GM19043 (cell line): ENCODE measurements around the gene WIPF3.

ENCODE experiments used
- ATAC-seq: cut with Tn5 transposase; IDR thresholded peaks from one replicate; pipeline ENCODE4 v1.9.1; 2021; ENCODE audit warnings: low read depth; ENCODE audit not compliant: unreplicated experiment

Gene WIPF3

GRCh38 chr7:29806208-29806994 lies at the start of gene WIPF3:
Gene WIPF3 (plus strand): TSS chr7:29806508. CDS start chr7:29834725, 28,217 bp downstream.
- ATAC-seq, result no peak

DNA sequence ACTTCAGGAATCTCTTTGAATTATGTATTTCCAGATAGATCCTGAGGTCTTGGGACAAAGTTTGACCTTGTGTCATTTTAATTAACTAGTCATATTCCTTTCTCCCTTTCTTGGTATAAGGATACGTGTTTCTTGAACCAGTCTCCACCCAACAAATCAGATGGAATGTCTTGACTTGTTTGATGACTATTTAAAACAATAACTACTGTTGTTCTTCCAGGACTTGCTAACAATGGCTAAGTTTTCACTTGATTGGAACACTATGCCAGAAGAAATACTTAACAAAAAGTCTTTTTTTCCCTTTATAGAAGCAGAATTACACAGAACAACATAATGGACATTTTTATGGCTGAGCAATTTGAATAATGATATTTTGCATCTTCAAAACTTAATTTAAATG lies 43.0 kb upstream of the WIPF3 start:
- ATAC-seq, result no peak

DNA sequence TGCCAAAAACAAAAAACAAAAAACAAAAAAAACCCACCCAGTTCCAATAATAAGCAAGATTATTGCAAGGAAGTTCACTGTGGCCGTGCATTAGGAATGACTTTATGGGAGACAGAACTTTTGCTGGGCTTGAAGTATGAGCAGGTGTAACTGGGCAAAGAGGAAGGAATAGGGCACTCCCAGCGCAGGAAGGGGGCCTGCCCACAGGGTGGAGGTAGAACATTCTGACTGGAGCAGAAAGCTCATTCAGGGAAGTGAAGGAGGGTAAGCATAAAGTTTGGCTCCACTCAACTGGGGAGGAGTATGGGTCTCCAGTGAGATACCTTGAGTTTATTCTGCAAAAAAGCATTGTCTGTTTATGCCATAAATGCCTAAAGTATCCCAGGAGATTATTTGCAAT lies 42.1 kb upstream of the WIPF3 start:
- ATAC-seq, result no peak

- ATAC-seq, result no peak
These were observed 40.8 kb upstream of the WIPF3 start for GRCh38 chr7:29765490-29765889.

DNA sequence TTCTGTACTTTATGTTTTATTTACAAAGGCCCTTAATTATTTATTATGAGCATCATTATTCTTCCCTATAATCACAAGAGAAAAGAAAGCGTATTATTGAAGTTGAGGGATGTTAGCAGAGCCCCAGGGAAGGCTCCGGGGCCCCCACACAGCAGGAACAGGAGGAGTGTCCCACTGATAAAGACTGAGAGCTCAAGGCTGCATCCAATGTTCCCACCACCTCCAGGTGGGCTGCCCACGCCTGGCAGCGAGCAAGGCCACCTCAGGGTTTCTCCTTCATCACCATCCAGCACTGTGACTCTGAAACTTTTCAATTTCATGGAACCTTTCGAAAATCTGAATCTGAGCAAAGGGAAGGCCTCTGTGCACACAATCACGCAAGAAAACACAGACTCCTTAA lies 35.9 kb upstream of the WIPF3 start:
- ATAC-seq, result no peak

- no peak for ATAC-seq
These were observed 35.1 kb upstream of the WIPF3 start for GRCh38 chr7:29771081-29771816.

DNA sequence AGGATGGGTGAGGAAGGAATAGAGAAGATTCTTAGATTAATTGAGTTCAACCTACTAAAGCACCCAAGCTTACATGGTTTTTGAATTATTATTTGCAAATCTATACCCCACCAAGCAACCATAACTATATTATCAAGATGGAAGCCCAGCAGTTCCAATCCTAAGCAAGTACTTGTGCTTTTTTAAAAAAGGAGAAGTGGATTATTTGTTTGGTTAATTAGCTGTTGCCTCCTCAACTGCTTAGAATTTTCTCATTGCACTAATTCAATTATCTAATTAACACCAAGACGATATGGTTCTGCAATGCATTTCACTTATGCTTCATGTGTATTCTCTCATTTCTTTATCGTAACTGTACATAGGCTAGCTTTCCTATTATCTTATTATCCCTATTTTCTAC lies 27.3 kb upstream of the WIPF3 start:
- no peak for ATAC-seq

DNA sequence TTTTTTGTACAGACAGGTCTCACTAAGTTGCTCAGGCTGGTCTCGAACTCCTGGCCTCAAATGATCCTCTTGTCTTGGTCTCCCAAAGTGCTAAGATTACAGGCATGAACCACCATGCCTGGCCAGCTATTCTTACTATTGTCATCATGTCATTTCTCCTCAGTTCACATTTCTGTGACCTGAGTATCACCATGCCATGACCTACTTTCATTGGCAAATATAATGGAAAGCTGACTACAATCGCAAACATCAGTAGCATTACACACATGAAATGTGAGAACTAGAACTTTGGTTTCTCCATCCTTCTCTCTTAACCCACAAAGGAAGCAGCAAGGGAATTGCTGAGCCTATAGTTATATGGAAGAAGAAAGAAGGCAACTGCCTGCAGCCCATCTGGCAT lies 26.0 kb upstream of the WIPF3 start:
- ATAC-seq, result no peak

- no peak for ATAC-seq
These were observed 22.6 kb upstream of the WIPF3 start for GRCh38 chr7:29783671-29784070.

DNA sequence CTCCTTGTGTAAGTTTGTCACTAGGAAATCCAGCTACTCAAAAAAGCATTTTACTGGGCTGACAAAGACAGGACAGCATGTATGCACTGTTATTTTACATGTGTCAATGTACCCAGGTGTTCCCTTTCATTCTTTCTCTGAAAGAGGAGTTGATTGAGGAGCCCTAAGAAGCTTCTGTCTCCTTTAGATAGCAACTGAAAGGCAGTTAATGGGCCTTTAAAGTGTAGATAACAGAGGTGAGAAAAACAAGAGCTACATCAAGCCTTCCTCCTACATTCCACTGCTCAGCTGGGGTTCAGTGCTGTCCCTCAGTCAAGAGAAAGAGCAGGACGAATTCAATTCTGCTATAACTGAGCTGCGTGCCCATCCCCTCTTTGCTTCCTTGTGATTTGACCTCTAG lies 12.8 kb upstream of the WIPF3 start:
- no peak for ATAC-seq

DNA sequence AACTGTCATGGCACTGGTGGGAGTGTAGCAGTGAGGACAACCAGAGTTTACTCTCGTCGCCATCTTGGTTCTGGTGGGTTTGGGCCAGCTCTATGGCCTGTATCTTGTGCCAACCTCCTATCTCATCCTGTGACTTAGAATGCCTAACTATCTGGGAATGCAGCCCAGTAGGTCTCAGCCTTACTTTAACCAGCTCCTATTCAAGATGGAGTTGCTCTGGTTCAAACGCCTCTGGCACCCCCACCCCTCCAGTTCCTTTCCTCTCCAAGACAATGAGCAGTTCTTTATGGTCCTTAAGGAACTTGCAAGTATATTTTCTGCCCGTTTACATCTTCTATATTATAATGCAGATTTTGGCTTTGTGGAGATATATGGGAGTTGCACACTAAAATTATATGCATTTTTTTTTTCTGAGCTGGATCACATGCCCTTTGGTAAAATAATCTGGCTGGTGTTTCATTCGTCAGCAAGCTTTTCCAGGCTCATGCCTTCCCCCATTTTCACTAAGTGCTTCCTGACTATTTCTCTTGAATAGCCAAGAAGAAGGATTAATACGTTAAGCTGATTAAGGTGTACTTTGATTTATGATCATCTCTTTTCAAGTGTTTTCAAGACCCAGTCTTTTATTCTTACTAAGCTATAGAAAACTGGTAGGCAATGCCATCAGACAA lies 11.2 kb upstream of the WIPF3 start:
- ATAC-seq, result no peak

GRCh38 chr7:29795696-29796580 lies 10.4 kb upstream of the WIPF3 start:
- ATAC-seq, result no peak

GRCh38 chr7:29797112-29797944 lies 9.0 kb upstream of the WIPF3 start:
- ATAC-seq, result no peak

GRCh38 chr7:29798422-29798821 lies 7.9 kb upstream of the WIPF3 start:
- ATAC-seq, result no peak

- no peak for ATAC-seq
These were observed 4.4 kb upstream of the WIPF3 start for GRCh38 chr7:29801929-29802328.

- no peak for ATAC-seq
These were observed 1.3 kb upstream of the WIPF3 start for GRCh38 chr7:29805031-29805430.

DNA sequence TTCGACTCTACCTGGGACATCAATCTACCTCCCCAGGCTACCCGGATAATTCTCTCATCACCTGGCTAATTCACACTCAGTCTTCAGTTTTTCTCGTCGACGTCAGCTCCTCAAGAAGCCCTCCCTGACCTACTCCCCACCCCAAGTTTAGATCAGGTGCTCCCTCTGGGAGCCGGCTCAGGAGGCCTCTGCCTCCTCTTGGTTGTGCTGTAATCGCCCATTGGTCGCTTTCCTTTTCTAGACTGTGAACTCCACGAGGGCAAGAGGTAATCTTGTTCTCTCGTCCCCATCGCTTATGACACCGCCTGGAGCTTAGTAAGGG lies 461 bp upstream of the WIPF3 start:
- no peak for ATAC-seq

DNA sequence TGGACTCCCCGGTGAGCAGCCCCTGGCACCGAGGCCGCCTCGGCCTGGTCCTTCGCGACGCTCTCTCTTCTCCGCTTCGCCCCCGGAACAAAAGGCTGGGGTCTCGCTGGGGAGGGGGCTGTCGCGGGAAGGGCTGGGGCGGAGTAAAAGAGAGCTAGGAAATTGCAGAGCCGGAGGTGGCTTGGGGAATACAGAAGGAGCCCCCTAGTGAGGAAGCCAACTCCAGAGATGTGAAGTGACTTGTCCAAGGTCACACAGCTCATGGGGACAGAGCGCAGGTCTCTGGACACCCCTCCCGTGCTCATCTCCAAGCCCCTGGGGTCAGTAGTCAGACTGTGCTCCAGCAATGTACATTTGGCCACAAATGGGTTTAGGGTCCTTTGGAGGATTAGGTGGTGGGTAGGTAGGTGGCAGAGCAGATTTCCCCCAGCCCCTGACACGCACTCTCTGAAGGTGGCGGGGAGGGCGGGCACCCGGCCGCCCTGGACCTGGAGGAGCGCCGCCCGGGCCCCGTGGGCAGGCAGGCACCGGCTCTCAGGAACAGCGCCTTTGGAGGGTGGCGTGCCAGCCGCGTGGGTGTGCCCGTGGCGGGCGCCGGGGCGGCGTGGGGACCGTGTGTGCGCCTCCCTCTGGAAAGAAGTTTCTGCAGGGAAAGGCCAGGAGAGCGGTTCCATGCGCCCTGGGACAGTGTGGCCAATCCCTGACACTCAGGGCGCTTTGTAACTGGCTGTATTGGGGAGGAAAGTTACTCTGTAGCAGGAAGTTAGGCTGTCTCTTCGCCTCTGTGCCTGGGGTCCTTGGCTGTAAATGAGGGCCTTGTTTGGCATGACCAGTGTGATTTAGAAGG lies 910 bp downstream of the WIPF3 start:
- ATAC-seq, result no peak
